Skeletal muscle tissue (tissue), 4 donors: ENCODE results near the gene POU2F3. TPM values are rescaled to one million over a fixed set of nuclear protein-coding genes. Genes with fewer than 3 reads are reported as not detected.

Experiments used
- H3K27ac ChIP-seq: one replicate; pipeline ENCODE4 v1.7.0; 2013; ENCODE audit warnings: mild to moderate bottlenecking, low read depth, low read length, inconsistent platforms
- H3K27me3 ChIP-seq, 3 donors: one replicate each; pipeline ENCODE4 v1.7.0; 2013; ENCODE audit warnings: low read length in 3 of 3; ENCODE audit not compliant: control insufficient read depth in 3 of 3, insufficient read depth in 3 of 3
- H3K36me3 ChIP-seq, 3 donors: one replicate each; pipeline ENCODE4 v1.7.0; 2013; ENCODE audit warnings: low read length in 3 of 3; ENCODE audit not compliant: control insufficient read depth in 3 of 3, insufficient read depth in 3 of 3
- H3K4me1 ChIP-seq, 3 donors: one replicate each; pipeline ENCODE4 v1.7.0; 2013; ENCODE audit warnings: low read length in 3 of 3, mild to moderate bottlenecking in 3 of 3; ENCODE audit not compliant: control insufficient read depth in 3 of 3, insufficient read depth in 3 of 3
- H3K4me3 ChIP-seq, 3 donors: one replicate each; pipeline ENCODE4 v1.7.0; 2013; ENCODE audit warnings: low read length in 3 of 3
- H3K9ac ChIP-seq, 3 donors: one replicate each; pipeline ENCODE4 v1.7.0; 2013; ENCODE audit warnings: low read length in 3 of 3, mild to moderate bottlenecking in 3 of 3, moderate library complexity in 2 of 3, low read depth in 1 of 3
- H3K9me3 ChIP-seq, 3 donors: one replicate each; pipeline ENCODE4 v1.7.0; 2013; ENCODE audit warnings: low read length in 3 of 3; ENCODE audit not compliant: control insufficient read depth in 3 of 3
- total RNA-seq: library from RNA; depleted of rRNA; stranded (reverse); fragments of >200 nt; gene quantifications from one replicate; pipeline ENCODE4 v1.2.3, GENCODE V29; 2014
- donor health status: Osteomylitis.

Gene POU2F3
- total RNA-seq, 1 donor from 2014 or later: not detected

DNA sequence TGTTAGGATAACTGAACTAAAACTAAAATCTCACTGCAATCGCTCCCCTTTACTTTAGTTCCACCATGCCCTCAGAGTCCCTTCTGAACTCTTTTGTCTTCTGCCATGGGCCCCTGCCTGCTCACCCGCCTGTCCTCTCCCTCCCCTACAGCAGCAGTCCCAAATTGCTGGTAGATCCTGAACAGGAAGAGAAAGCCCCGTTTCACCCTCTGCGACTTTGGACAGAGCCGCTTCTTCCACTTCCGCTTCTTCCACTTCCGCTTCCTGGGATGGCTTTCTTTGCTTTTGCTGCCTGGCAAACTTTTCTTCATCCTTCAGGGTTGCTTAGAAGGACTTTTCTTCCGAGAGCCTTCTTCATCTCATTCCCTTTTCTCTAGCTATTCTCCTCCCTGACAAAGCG lies 49.5 kb downstream of the POU2F3 start:
- no peaks in the 10 kb centered on the region for H3K9me3 ChIP-seq
- H3K36me3 ChIP-seq: no peaks in the 10 kb centered on the region
- H3K9ac ChIP-seq: no peak overlapping the region
- H3K27ac ChIP-seq: no peak overlapping the region
- H3K4me3 ChIP-seq: no peak overlapping the region
- no peaks in the 10 kb centered on the region for H3K4me1 ChIP-seq
- H3K27me3 ChIP-seq: peaks cover 12 to 22% (median 13%) of the 10 kb centered on the region in 3 donors

DNA sequence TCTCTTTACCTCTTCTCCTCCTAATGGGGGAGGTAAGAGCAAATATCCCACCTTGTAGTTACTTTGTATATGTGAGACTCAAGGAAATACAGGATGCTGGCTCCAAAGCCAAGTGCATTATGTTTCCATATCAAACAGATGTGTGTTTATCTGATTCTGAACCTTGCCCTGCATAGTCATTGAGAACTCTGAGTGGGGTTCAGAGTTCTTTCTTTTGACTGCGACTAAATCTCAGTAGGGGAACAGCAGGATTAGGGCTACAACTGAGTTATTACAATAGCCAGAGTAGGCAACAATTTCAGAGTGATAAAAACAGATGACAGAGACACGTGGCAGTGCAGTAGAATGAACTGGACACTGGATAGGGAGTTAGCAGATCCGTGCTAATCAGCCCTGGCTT lies 51.0 kb downstream of the POU2F3 start:
- Histone ChIP-seq H3K4me1 (no peaks in the 10 kb centered on the region), H3K27me3 (peaks cover 18 to 25% (median 18%) of the 10 kb centered on the region in 3 donors), H3K27ac (no peak overlapping the region)

DNA sequence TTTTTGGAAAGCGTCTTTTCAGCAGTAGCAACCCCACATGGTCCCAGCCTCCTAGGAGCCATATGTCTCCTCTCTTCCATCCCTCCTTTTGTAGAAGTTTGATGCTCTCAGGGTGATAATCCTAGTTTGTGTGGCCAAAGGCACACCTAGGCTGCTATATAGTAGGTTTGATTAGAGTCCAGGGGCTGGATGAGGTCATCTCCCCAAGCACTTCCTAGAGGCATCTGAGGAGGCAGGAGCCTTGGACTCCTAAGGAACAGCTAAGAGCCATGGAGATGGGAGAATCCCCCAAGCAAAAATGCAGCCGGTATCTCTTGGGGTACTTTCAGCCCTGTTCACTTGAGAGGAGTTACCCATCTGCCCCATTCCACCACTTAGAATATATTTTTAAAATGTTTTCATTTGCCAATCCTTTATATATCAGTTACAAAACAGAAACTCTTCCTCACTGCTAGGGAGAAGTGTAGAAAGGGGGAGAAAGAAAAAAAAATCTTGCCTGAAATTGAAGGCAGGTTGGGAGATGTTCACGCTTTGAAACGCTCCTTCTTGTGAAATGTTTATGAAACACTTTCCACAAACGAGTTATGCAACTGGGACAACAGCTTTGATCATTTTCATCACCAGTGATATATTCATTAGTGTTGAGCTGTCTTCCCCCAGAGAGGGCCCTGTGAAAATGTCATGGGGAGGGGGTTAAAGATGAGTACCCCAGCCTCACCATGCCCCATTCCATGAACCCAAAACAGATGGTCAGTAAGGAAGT lies 53.3 kb downstream of the POU2F3 start:
- H3K4me3 ChIP-seq: no peak overlapping the region
- no peaks in the 10 kb centered on the region for H3K36me3 ChIP-seq
- H3K27me3 ChIP-seq: peaks cover 24 to 27% (median 25%) of the 10 kb centered on the region in 3 donors
- H3K27ac ChIP-seq: no peak overlapping the region
- no peaks in the 10 kb centered on the region for H3K4me1 ChIP-seq
- no peak overlapping the region for H3K9ac ChIP-seq
- H3K9me3 ChIP-seq: no peaks in the 10 kb centered on the region

More for the DNA sequence above, 51.0 kb downstream of the POU2F3 start:
- Histone ChIP-seq H3K9ac (no peak overlapping the region), H3K9me3 (no peaks in the 10 kb centered on the region), H3K4me3 (no peak overlapping the region), H3K36me3 (no peaks in the 10 kb centered on the region)

GRCh38 chr11:120294096-120294495 lies 54.2 kb downstream of the POU2F3 start:
- no peak overlapping the region for H3K9ac ChIP-seq
- no peak overlapping the region for H3K4me3 ChIP-seq
- H3K27ac ChIP-seq: no peak overlapping the region
- no peaks in the 10 kb centered on the region for H3K9me3 ChIP-seq
- no peaks in the 10 kb centered on the region for H3K36me3 ChIP-seq
- H3K27me3 ChIP-seq: peaks cover 24 to 32% (median 25%) of the 10 kb centered on the region in 3 donors
- H3K4me1 ChIP-seq: no peaks in the 10 kb centered on the region

DNA sequence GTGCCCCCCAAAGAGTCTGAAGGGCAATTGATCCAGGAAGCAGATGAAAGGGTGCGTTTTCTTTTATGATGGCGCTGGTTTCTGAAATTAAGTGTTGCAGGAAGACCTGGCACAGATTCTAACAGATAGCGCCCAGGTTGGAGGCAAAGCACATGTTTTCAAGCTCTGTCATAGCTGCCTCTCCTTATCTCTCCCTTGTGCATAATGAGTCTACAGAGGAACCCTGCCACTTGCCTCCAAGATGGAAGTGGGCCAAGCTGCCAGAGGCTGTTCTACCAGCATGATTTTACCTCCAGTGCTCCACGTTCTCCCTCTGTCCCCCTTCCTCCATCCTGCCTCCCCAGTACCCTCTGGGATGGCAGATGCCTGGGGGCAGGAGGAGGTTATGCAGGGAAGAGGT lies 55.2 kb downstream of the POU2F3 start:
- peaks cover 25 to 32% (median 27%) of the 10 kb centered on the region in 3 donors for H3K27me3 ChIP-seq
- no peaks in the 10 kb centered on the region for H3K36me3 ChIP-seq
- H3K9ac ChIP-seq: no peak overlapping the region
- no peak overlapping the region for H3K4me3 ChIP-seq
- no peaks in the 10 kb centered on the region for H3K9me3 ChIP-seq
- H3K27ac ChIP-seq: no peak overlapping the region
- peaks cover 0 to 3% (median 2%) of the 10 kb centered on the region in 3 donors for H3K4me1 ChIP-seq

- H3K4me1 ChIP-seq: peaks cover 0 to 3% (median 2%) of the 10 kb centered on the region in 3 donors
- peaks cover 25 to 32% (median 27%) of the 10 kb centered on the region in 3 donors for H3K27me3 ChIP-seq
- H3K36me3 ChIP-seq: no peaks in the 10 kb centered on the region
- no peak overlapping the region for H3K9ac ChIP-seq
- no peaks in the 10 kb centered on the region for H3K9me3 ChIP-seq
- no peak overlapping the region for H3K4me3 ChIP-seq
- no peak overlapping the region for H3K27ac ChIP-seq
Observed at GRCh38 chr11:120296554-120296953, 56.6 kb downstream of the POU2F3 start.

DNA sequence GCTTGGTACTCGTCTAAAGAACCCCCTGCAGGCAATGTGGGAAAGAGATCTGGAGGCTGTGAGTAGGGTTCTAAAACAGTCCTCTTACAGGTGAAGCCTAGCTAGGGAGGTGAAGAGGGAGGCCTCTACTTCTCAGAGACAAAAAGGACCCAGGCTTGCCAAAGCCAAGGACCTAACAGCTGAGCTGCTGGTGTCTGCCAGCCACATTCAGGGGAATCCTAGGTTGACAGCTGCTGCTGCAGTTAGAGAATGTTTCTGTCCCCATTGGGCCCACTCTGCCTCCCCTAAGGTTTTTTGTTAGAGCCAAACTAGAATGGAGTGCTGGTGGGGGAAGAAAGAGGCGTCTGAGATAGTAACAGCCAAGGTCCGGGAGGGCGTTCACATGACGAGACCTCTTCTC lies 58.5 kb downstream of the POU2F3 start:
- H3K4me1 ChIP-seq: peaks cover 0 to 3% (median 2%) of the 10 kb centered on the region in 3 donors
- peaks cover 13 to 24% (median 23%) of the 10 kb centered on the region in 3 donors for H3K27me3 ChIP-seq
- H3K9ac ChIP-seq: no peak overlapping the region
- no peaks in the 10 kb centered on the region for H3K9me3 ChIP-seq
- no peak overlapping the region for H3K4me3 ChIP-seq
- no peaks in the 10 kb centered on the region for H3K36me3 ChIP-seq
- no peak overlapping the region for H3K27ac ChIP-seq

GRCh38 chr11:120302001-120302805 lies 62.3 kb downstream of the POU2F3 start:
- H3K36me3 ChIP-seq: no peaks in the 10 kb centered on the region
- H3K9me3 ChIP-seq: no peaks in the 10 kb centered on the region
- no peak overlapping the region for H3K27ac ChIP-seq
- H3K4me3 ChIP-seq: no peak overlapping the region
- peaks cover 0 to 3% (median 2%) of the 10 kb centered on the region in 3 donors for H3K4me1 ChIP-seq
- H3K27me3 ChIP-seq: peaks cover 0 to 18% (median 17%) of the 10 kb centered on the region in 3 donors
- H3K9ac ChIP-seq: no peak overlapping the region

GRCh38 chr11:120303004-120303637 lies 63.2 kb downstream of the POU2F3 start:
- Histone ChIP-seq H3K4me1 (peaks cover 0 to 3% (median 2%) of the 10 kb centered on the region in 3 donors), H3K27me3 (peaks cover 0 to 16% (median 13%) of the 10 kb centered on the region in 3 donors), H3K36me3 (no peaks in the 10 kb centered on the region), H3K4me3 (no peak overlapping the region), H3K27ac (no peak overlapping the region), H3K9ac (no peak overlapping the region), H3K9me3 (no peaks in the 10 kb centered on the region)
